ENCODE data around the gene KLHDC4. TPM values are rescaled to one million over a fixed set of nuclear protein-coding genes. Genes with fewer than 3 reads are reported as not detected.

KLHDC4 gene
- total RNA-seq, result 28.4 and 36.4 TPM in 2 replicates

GRCh38 chr16:87765776-87766484 lies at the start of gene KLHDC4:
TSS of gene KLHDC4 (minus strand) at chr16:87765986. CDS start at chr16:87765890, 96 bp downstream.

Other genes starting within 250 kb of the KLHDC4 start
- under 0.01 TPM in 2 replicates for gene JPH3, start 163.5 kb downstream of the KLHDC4 start, total RNA-seq
- gene SLC7A5, start 103.5 kb upstream of the KLHDC4 start, total RNA-seq, result 402 and 524 TPM in 2 replicates
- gene CA5A, start 170.5 kb upstream of the KLHDC4 start, total RNA-seq, result not detected in 2 replicates
- 26.0 and 36.0 TPM in 2 replicates for gene BANP, start 185.4 kb upstream of the KLHDC4 start, total RNA-seq

All from nasal cavity respiratory epithelium epithelial cell of viscerocranial mucosa (primary cell).